ENCODE results near the gene SIRT6.
"Not testable (repeated sequence)": the region's sequence is repeated elsewhere in the genome, so short reads cannot be mapped to it uniquely, and the experiment has no call there.

The SIRT6 gene

GRCh38 chr19:4173479-4174212, 8.7 kb downstream of the SIRT6 start:
- no peak for DNase-seq

- DNase-seq, result no peak
These were observed 9.4 kb downstream of the SIRT6 start for GRCh38 chr19:4172861-4173473.

- no peak for DNase-seq
These were observed 10.7 kb downstream of the SIRT6 start for GRCh38 chr19:4171676-4172075.

GRCh38 chr19:4164262-4164661, 18.1 kb downstream of the SIRT6 start:
- no peak for DNase-seq

- no peak for DNase-seq
These were observed 20.8 kb downstream of the SIRT6 start for GRCh38 chr19:4161415-4162077.

- DNase-seq, result not testable (repeated sequence)
These were observed 24.4 kb downstream of the SIRT6 start for GRCh38 chr19:4157971-4158370.

- DNase-seq, result no peak
These were observed 25.2 kb downstream of the SIRT6 start for GRCh38 chr19:4157164-4157563.

GRCh38 chr19:4154571-4155312, 27.6 kb downstream of the SIRT6 start:
- no peak for DNase-seq

- no peak for DNase-seq
These were observed 29.9 kb downstream of the SIRT6 start for GRCh38 chr19:4152241-4152998.

GRCh38 chr19:4151623-4152022, 30.7 kb downstream of the SIRT6 start:
- no peak for DNase-seq

- no peak for DNase-seq
These were observed 32.7 kb downstream of the SIRT6 start for GRCh38 chr19:4149518-4150288.

- peak; percentile 65 to 79 for DNase-seq
These were observed 37.6 kb downstream of the SIRT6 start for GRCh38 chr19:4144666-4145249.

GRCh38 chr19:4142916-4143315, 39.4 kb downstream of the SIRT6 start:
- DNase-seq, result not testable (repeated sequence)

GRCh38 chr19:4140237-4140711, 42.1 kb downstream of the SIRT6 start:
- peak; percentile 49 to 79 for DNase-seq

- peak; percentile 38 to 68 for DNase-seq
These were observed 42.6 kb downstream of the SIRT6 start for GRCh38 chr19:4139614-4140236.

GRCh38 chr19:4138445-4138844, 43.9 kb downstream of the SIRT6 start:
- DNase-seq, result no peak

- no peak for DNase-seq
These were observed 45.7 kb downstream of the SIRT6 start for GRCh38 chr19:4136680-4137088.

- DNase-seq, result not testable (repeated sequence)
These were observed 47.0 kb downstream of the SIRT6 start for GRCh38 chr19:4135386-4135785.

GRCh38 chr19:4134351-4134750, 48.0 kb downstream of the SIRT6 start:
- DNase-seq, result no peak

- peak in 1 of 2 experiments; percentile 60 for DNase-seq
These were observed 51.5 kb downstream of the SIRT6 start for GRCh38 chr19:4130744-4131438.
